ENCODE data around the gene GPBP1L1. TPM values are rescaled to one million over a fixed set of nuclear protein-coding genes. Genes with fewer than 3 reads are reported as not detected.

The GPBP1L1 gene
- total and polyA plus RNA-seq, 9 of the 15 experiments (the other 6 are each of a cell fraction or from before 2014, with no cell fraction given), result 86.0 to 216 (median 138) TPM

- Histone ChIP-seq H3K9me1 (ENCODE audit: control insufficient read depth, insufficient read depth, low read length) (no peaks in the 10 kb centered on the region), H4K20me1 (replicated peaks; ENCODE audit: control insufficient read depth, insufficient read depth, low read length) (no peaks in the 10 kb centered on the region), H3K27me3 (ENCODE audit: control insufficient read depth in 2 of 2, insufficient read depth in 2 of 2, low read length in 2 of 2) (no peaks in the 10 kb centered on the region), H3K36me3 (ENCODE audit: control insufficient read depth, insufficient read depth, low read length) (peaks cover 83% of the 10 kb centered on the region), H3K9me3 (replicated peaks; ENCODE audit: control insufficient read depth, insufficient read depth, low read depth, low read length) (no peaks in the 10 kb centered on the region), H3K4me2 (ENCODE audit: insufficient read depth, low read length) (no peak overlapping the region), H3K79me2 (ENCODE audit: control insufficient read depth, insufficient read depth, low read length) (no peaks in the 10 kb centered on the region; the same call in 1 of the 3 replicates), H3K27ac (ENCODE audit: extremely low read depth, low read depth, low read length) (no peak overlapping the region), H2AFZ (ENCODE audit: low read depth, low read length) (no peak overlapping the region), H3K9ac (ENCODE audit: insufficient read depth in 1 of 2, low read depth in 2 of 2, low read length in 2 of 2) (no peak overlapping the region), H3K4me3 (no peak overlapping the region), H3K4me1 (replicated peaks in 1 of 2; ENCODE audit: control insufficient read depth in 2 of 2, insufficient read depth in 2 of 2, low read length in 2 of 2) (no peaks in the 10 kb centered on the region)
- BruUV-seq (replicated peaks), result no TSS peak
- TF ChIP-seq ZBED1 (IDR thresholded peaks at IDR 0.05), result no peak
- no peak for FAIRE-seq
- no peak for DNase-seq (ENCODE audit: extremely low read depth in 1 of 4, low spot score in 3 of 4)
- in situ Hi-C loops (cut with MboI) (loop anchor here (25.0 kb wide), 1 partner anchor 544 kb away; the partner anchor contains the start of genes P3R3URF, POMGNT1 and TSPAN1), intact Hi-C loops (cut with micrococcal nuclease) (no loop called here)
- CTCF ChIA-PET (ENCODE audit: low intra/inter-chr PET ratio), result no interaction called here
- 74% methylated on average over 5 of the region's 5 CpGs for WGBS (ENCODE audit: insufficient coverage, low coverage, missing lambda C conversion rate)
- ATAC-seq, result no peak
- POLR2A ChIA-PET, result interaction anchor here (0.7 to 5.4 kb wide), 3 partner anchors 8 to 282 kb away, joined by 3 to 35 read pairs (median 3); no protein-coding TSS in a partner anchor
Observed at GRCh38 chr1:45643321-45643720, 43.0 kb downstream of the GPBP1L1 start.

- H3K36me3 ChIP-seq (ENCODE audit: control insufficient read depth, insufficient read depth, low read length), result peaks cover 90% of the 10 kb centered on the region
- FAIRE-seq, result no peak
- H3K4me1 ChIP-seq (replicated peaks in 1 of 2; ENCODE audit: control insufficient read depth in 2 of 2, insufficient read depth in 2 of 2, low read length in 2 of 2), result no peaks in the 10 kb centered on the region
- in situ Hi-C loops (cut with MboI) (loop anchor here (25.0 kb wide), 1 partner anchor 547 kb away; the partner anchor contains the start of genes P3R3URF, POMGNT1 and TSPAN1), intact Hi-C loops (cut with micrococcal nuclease) (no loop called here)
- no peaks in the 10 kb centered on the region for H3K27me3 ChIP-seq (ENCODE audit: control insufficient read depth in 2 of 2, insufficient read depth in 2 of 2, low read length in 2 of 2)
- H2AFZ ChIP-seq (ENCODE audit: low read depth, low read length), result no peak overlapping the region
- no peak overlapping the region for H3K27ac ChIP-seq (ENCODE audit: extremely low read depth, low read depth, low read length)
- ChIA-PET POLR2A (interaction anchor here (0.6 kb wide), 1 partner anchor 249 kb away, joined by 3 read pairs; no protein-coding TSS in a partner anchor), CTCF (ENCODE audit: low intra/inter-chr PET ratio) (no interaction called here)
- H4K20me1 ChIP-seq (replicated peaks; ENCODE audit: control insufficient read depth, insufficient read depth, low read length), result no peaks in the 10 kb centered on the region
- WGBS (ENCODE audit: insufficient coverage, low coverage, missing lambda C conversion rate), result 100% methylated on average over 1 of the region's 1 CpG
- H3K9me3 ChIP-seq (replicated peaks; ENCODE audit: control insufficient read depth, insufficient read depth, low read depth, low read length), result no peaks in the 10 kb centered on the region
- no peaks in the 10 kb centered on the region for H3K9me1 ChIP-seq (ENCODE audit: control insufficient read depth, insufficient read depth, low read length)
- no peak overlapping the region for H3K9ac ChIP-seq (ENCODE audit: insufficient read depth in 1 of 2, low read depth in 2 of 2, low read length in 2 of 2)
- H3K4me2 ChIP-seq (ENCODE audit: insufficient read depth, low read length), result no peak overlapping the region
- H3K4me3 ChIP-seq, result no peak overlapping the region
- no peak for DNase-seq (ENCODE audit: extremely low read depth in 1 of 4, low spot score in 3 of 4)
- H3K79me2 ChIP-seq (ENCODE audit: control insufficient read depth, insufficient read depth, low read length), result no peaks in the 10 kb centered on the region; the same call in 2 of the 3 replicates
- no TSS peak for BruUV-seq (replicated peaks)
- ATAC-seq, result no peak
- TF ChIP-seq FOXA3 (CRISPR knock-in tag; conservative IDR thresholded peaks at IDR 0.05 in 1 of 2, IDR thresholded peaks at IDR 0.05 in 1 of 2), result no peak
- no peak for TF ChIP-seq OTX1 (CRISPR knock-in tag; IDR thresholded peaks at IDR 0.05)
- no peak for TF ChIP-seq ZNF282 (CRISPR knock-in tag; IDR thresholded peaks at IDR 0.05)
- TF ChIP-seq ZNF318 (IDR thresholded peaks at IDR 0.05; ENCODE audit: borderline replicate concordance in 1 of 2, low read depth in 1 of 2), result no peak
Observed at GRCh38 chr1:45640293-45640692, 46.0 kb downstream of the GPBP1L1 start.

All from K562 (cell line).